ENCODE results near the gene VPS39.

- no peak for TF ChIP-seq CTCF (tag by site-specific recombination; IDR thresholded peaks at IDR 0.05)
- TF ChIP-seq ZNF324 (tag by site-specific recombination; IDR thresholded peaks at IDR 0.05): no peak
- TF ChIP-seq GLIS1 (tag by site-specific recombination; IDR thresholded peaks at IDR 0.05): no peak
- no peak for TF ChIP-seq ZNF433 (tag by site-specific recombination; IDR thresholded peaks at IDR 0.05; ENCODE audit: low read depth)
- TF ChIP-seq ZNF473 (tag by site-specific recombination; IDR thresholded peaks at IDR 0.05): no peak
- no peak for TF ChIP-seq ZNF629 (tag by site-specific recombination; IDR thresholded peaks at IDR 0.05)
These were observed 77.1 kb downstream of the VPS39 start for GRCh38 chr15:42131006-42131405.
